ENCODE measurements around the gene LRMDA.
"Not testable (repeated sequence)": the region's sequence is repeated elsewhere in the genome, so short reads cannot be mapped to it uniquely, and the experiment has no call there.

Gene LRMDA

GRCh38 chr10:76554478-76554877 lies 1123.1 kb downstream of the LRMDA start:
- DNase-seq: no peak

GRCh38 chr10:76555067-76555670 lies 1123.7 kb downstream of the LRMDA start:
- DNase-seq: no peak

DNA sequence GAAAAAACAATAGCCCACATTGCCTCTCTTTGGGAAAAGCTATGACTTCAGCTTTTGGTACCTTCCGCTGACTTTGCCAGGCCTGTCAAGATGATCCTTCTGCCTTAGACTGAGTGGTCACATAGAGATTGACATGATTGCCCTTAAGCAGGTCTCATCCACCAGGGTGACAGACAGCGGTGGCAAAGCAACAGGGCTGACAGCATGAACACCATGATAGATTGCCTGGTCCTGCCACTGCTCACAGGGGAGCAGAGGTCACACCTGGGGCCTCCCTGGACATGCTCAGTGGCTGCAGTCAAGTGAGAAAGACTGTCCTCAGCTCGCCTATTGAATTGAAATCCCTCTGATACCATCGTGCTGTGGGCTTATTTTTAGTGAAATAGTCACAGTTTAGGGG lies 1125.9 kb downstream of the LRMDA start:
- no peak for DNase-seq

DNA sequence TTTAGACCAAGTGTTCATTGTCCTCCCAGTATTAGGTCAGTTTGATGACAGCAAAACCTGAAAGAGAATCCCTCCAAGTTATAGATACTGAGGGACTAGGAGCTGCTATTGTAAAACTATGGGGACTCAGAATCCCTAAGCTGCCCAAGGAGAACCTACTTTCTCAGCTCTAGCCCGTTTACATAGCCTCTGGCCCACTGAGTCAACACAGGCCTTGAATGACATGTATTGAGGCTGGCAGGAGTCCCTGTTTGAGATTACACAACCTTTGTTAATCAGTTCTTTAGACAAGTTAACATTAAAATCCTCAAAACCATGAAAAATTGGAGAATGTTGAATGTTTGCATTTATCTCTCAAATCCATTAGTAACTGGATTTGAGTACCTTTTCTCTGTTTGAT lies 1127.2 kb downstream of the LRMDA start:
- DNase-seq: no peak

- DNase-seq: no peak
These were observed 1127.8 kb downstream of the LRMDA start for GRCh38 chr10:76558996-76559891.

GRCh38 chr10:76559892-76560220 lies 1128.4 kb downstream of the LRMDA start:
- DNase-seq: no peak

GRCh38 chr10:76560338-76560737 lies 1128.9 kb downstream of the LRMDA start:
- no peak for DNase-seq

GRCh38 chr10:76563286-76563685 lies 1131.9 kb downstream of the LRMDA start:
- DNase-seq: no peak

GRCh38 chr10:76572021-76572420 lies 1140.6 kb downstream of the LRMDA start:
- DNase-seq: no peak

GRCh38 chr10:76576276-76576962 lies 1145.0 kb downstream of the LRMDA start:
- no peak for DNase-seq

DNA sequence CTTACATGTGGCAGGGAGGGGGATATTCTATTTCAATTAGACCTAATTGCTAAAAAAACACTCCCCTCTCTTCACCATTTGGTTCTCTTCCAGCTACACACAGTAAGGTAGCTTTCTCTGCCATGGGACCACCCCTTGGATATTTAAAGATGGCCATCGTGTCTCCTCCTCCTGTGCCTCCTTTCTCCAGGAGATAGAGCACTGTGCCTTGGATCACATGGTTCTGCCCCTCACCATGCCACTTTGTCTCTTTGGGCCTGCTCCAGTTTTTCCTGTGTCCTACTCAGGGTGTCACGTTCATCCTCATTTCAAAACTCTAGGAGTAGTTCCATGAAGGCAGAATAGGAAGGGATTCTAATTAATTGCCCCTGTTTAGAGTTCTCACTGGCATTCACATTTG lies 1146.0 kb downstream of the LRMDA start:
- DNase-seq: no peak

GRCh38 chr10:76581506-76582256 lies 1150.3 kb downstream of the LRMDA start:
- DNase-seq: no peak

GRCh38 chr10:76582531-76582930 lies 1151.1 kb downstream of the LRMDA start:
- no peak for DNase-seq

DNA sequence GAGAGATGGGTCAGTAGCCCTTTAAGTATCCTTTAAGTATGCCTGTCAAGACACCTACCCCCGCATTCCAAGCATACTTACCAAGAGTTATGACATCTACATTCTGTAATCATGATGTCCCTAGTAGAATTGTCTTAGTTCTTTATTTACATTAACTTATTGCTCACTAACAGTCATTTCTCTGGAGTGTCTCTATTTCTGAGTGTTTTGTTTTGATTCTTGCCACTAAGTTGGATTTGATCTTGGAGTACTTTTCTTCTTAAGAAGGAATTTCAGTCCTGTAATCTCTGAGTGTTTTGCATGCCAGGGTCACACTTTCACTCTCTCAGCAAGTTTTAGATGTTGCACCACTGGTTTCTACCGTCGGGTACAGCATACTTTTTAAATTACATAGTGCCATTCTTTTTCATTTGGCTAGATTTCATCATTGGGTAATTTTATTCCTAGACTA lies 1152.3 kb downstream of the LRMDA start:
- no peak for DNase-seq

DNA sequence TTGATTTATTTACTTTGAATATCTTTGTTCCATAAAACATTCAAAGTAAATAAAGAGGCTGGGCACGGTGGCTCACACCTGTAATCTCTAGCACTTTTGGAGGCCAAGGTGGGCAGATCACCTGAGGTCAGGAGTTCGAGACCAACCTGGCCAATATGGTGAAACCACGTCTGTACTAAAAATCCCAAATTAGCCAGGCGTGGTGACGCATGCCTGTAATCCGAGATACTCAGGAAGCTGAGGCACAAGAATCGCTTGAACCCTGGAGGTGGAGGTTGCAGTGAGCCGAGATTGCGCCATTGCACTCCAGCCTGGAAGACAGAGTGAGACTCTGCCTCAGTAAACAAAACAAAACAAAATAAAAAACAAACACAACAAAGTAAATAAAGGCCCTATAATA lies 1153.0 kb downstream of the LRMDA start:
- not testable (repeated sequence) for DNase-seq

Data from activated CD4-positive, alpha-beta T cell treated with anti-CD3 and anti-CD28 coated beads for 1 hour (primary cell).